K562 (cell line): ENCODE results near the gene YIPF1. TPM values are rescaled to one million over a fixed set of nuclear protein-coding genes. Genes with fewer than 3 reads are reported as not detected.

Experiments
- ATF7 ChIP-seq: fragments of 450-650 bp; IDR thresholded peaks from 2 replicates; pipeline ENCODE4 v1.7.1; 2014; ENCODE audit warnings: mild to moderate bottlenecking, moderate library complexity
- DPF2 ChIP-seq: fragments of 450-650 bp; IDR thresholded peaks from 2 replicates; pipeline ENCODE4 v1.6.1; 2016
- HSF4 ChIP-seq: fragments of 250-450 bp; sonication (Bioruptor Pico); IDR thresholded peaks from 2 replicates; pipeline ENCODE4 v2.1.2; 2022; ENCODE audit warnings: mild to moderate bottlenecking, moderate library complexity, borderline replicate concordance
- ILK ChIP-seq: fragments of 450-650 bp; IDR thresholded peaks from 2 replicates; pipeline ENCODE4 v1.6.1; 2016; ENCODE audit warnings: missing genetic modification characterization, low read depth, mild to moderate bottlenecking, missing compliant biosample characterization, moderate library complexity, borderline replicate concordance
- KLF16 ChIP-seq: IDR thresholded peaks from 2 replicates; pipeline ENCODE4 v1.6.1; 2016; ENCODE audit warnings: antibody characterized with exemption
- LARP7 ChIP-seq: fragments of 450-650 bp; IDR thresholded peaks from 2 replicates; pipeline ENCODE4 v1.6.1; 2016
- MAFK ChIP-seq: IDR thresholded peaks from 2 replicates; pipeline ENCODE4 v1.6.1; 2011; ENCODE audit warnings: low read length, improper control_type of control experiment
- PML ChIP-seq: IDR thresholded peaks from 2 replicates; pipeline ENCODE4 v1.6.1; 2012; ENCODE audit warnings: low read length, inconsistent platforms
- SMC3 ChIP-seq: conservative IDR thresholded peaks from 2 replicates; pipeline ENCODE4 v1.6.1; 2011; ENCODE audit warnings: low read depth, low read length, improper control_type of control experiment; ENCODE audit not compliant: insufficient read depth
- TBP ChIP-seq: optimal IDR thresholded peaks from 2 replicates; pipeline ENCODE3; 2011; ENCODE audit warnings: low read depth, low read length, improper control_type of control experiment
- TEAD4 ChIP-seq, 2 experiments: sonication (generic) in 1 of 2; formaldehyde crosslinking in 1 of 2; IDR thresholded peaks; 2 replicates each; pipeline versions ENCODE4 v1.6.1 to v1.8.0; 2012 to 2022; ENCODE audit warnings: borderline replicate concordance in 1 of 2, inconsistent platforms in 1 of 2, low read length in 1 of 2, mild to moderate bottlenecking in 1 of 2, missing genetic modification reagents in 1 of 2
- U2AF1 ChIP-seq: fragments of 200-400 bp; formaldehyde crosslinking; optimal IDR thresholded peaks from 2 replicates; pipeline ENCODE3; 2017; ENCODE audit warnings: mild to moderate bottlenecking, low read depth, low read length, moderate library complexity
- WHSC1 ChIP-seq: IDR thresholded peaks from one replicate; pipeline ENCODE4 v1.6.1; 2012; ENCODE audit warnings: low read length, control low read depth, inconsistent platforms
- ZC3H11A ChIP-seq: IDR thresholded peaks from 2 replicates; pipeline ENCODE4 v1.6.1; 2012; ENCODE audit warnings: low read depth, low read length, improper control_type of control experiment
- ZFP1 ChIP-seq: fragments of 450-650 bp; formaldehyde crosslinking; IDR thresholded peaks from 2 replicates; pipeline ENCODE4 v1.4.0; 2020; ENCODE audit warnings: mild to moderate bottlenecking, mixed read lengths
- ZNF212 ChIP-seq: fragments of 450-650 bp; formaldehyde crosslinking; IDR thresholded peaks from 2 replicates; pipeline ENCODE4 v1.4.0; 2020; ENCODE audit warnings: mild to moderate bottlenecking
- ZNF24 ChIP-seq: fragments of 450-650 bp; IDR thresholded peaks from 2 replicates; pipeline ENCODE4 v1.6.1; 2016
- ZNF76 ChIP-seq: fragments of 250-450 bp; sonication (Bioruptor Pico); IDR thresholded peaks from 2 replicates; pipeline ENCODE4 v1.4.0; 2020; ENCODE audit warnings: mild to moderate bottlenecking, moderate library complexity, borderline replicate concordance
- ZSCAN32 ChIP-seq: fragments of 450-650 bp; formaldehyde crosslinking; IDR thresholded peaks from 2 replicates; pipeline ENCODE4 v1.4.0; 2020; ENCODE audit warnings: mild to moderate bottlenecking, moderate library complexity
- polyA plus RNA-seq, 8 experiments: library from polyadenylated mRNA; depleted of rRNA in 4 of 8; stranded (reverse) in 5 of 8; unstranded in 3 of 8; fragments of >200 nt; fragmentation: Nextera tagmentation in 2 of 8; fragmentation: Illumina TruSeq in 1 of 8; extraction: Ambion mirVana in 2 of 8; extraction: Trizol in 1 of 8; gene quantifications; 2 replicates each; pipeline versions ENCODE4 v1.2.1 to v1.2.3, GENCODE V29; 2011 to 2014; ENCODE audit warnings: inconsistent platforms in 1 of 8, missing spikeins in 1 of 8
- total RNA-seq, 7 experiments: library from RNA; depleted of rRNA in 6 of 7; stranded (reverse); fragments of >200 nt in 6 of 7; fragmentation: Illumina TruSeq in 2 of 7; extraction: Trizol in 2 of 7; gene quantifications; 2 replicates each; pipeline versions ENCODE4 v1.2.1 to v1.2.3, GENCODE V29; 2011 to 2021; ENCODE audit warnings: low replicate concordance in 1 of 7
- TF ChIP-seq, protein P1 (sequence below): fragments of 450-650 bp; formaldehyde crosslinking; IDR thresholded peaks from 2 replicates; pipeline ENCODE4 v1.4.0; 2022; ENCODE audit warnings: missing genetic modification characterization
- TF ChIP-seq, protein P2 (sequence below): fragments of 450-650 bp; IDR thresholded peaks from 2 replicates; pipeline ENCODE4 v1.7.1; 2018; ENCODE audit warnings: mild to moderate bottlenecking, low read depth; ENCODE audit not compliant: partially characterized antibody
- TF ChIP-seq, protein P3 (sequence below): fragments of 450-650 bp; conservative IDR thresholded peaks from 2 replicates; pipeline ENCODE4 v1.6.1; 2016; ENCODE audit warnings: missing genetic modification characterization, low read depth, mild to moderate bottlenecking, missing compliant biosample characterization, moderate library complexity
- TF ChIP-seq, protein P4 (sequence below): fragments of 450-650 bp; formaldehyde crosslinking; IDR thresholded peaks from 2 replicates; pipeline ENCODE4 v1.4.0; 2020; ENCODE audit warnings: mild to moderate bottlenecking, moderate library complexity

YIPF1 gene
- total and polyA plus RNA-seq, 9 of the 15 experiments (the other 6 are each of a cell fraction or from before 2014, with no cell fraction given), result 11.5 to 37.5 (median 19.2) TPM

DNA sequence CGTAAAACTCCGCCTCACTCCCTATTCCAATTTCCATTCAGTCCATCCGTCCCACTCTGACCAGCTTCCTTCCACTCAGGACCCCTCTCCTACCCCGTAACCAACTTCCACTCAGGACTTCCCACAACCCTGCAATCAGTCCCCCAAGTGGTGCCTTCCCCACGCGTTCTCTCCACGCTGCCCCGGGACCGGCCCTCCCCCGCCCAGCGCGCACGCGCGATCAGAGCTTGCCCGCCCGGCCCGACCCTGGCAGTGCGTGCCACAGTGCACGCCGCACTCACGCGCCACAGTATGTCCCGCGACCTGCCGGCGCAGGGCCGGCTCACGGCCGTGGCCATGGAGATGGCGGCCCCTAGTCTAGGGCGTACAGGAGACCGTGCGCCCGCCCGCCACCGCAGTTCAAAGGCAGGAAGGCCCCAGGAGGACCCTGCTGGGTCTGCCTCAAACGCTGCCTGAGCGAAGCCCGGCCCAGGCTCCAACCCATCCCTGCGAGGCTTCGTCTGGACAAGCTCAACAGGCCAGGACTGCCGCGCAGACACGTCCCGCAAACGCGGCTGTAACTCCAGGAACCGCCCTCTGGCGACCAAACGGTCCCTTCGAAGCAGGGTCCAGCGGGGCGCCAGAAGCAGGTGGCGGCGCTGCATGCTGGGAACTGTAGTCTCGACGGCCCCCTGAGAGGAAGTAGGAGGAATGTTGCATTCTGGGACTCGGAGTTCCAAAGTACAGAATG, 51.5 kb downstream of the YIPF1 start, which contains the start of gene NDC1 (continued):
- TF ChIP-seq PML (peak; percentile 55; the same call in 1 of the 2 replicates), ZFP1 (CRISPR knock-in tag) (0 out of 2 replicates have a peak, but pooled peaks have one; percentile 52), U2AF1 (peak; percentile 83), ZNF24 (no peak), TEAD4 (IDR thresholded peaks at IDR 0.05; ENCODE audit: low read length) (peak; percentile 75), TEAD4 (CRISPR knock-in tag; IDR thresholded peaks at IDR 0.05; ENCODE audit: borderline replicate concordance) (no peak), HSF4 (no peak), ZSCAN32 (CRISPR knock-in tag) (peak; percentile 53; the same call in 1 of the 2 replicates), TBP (peak; percentile 77), ZNF76 (CRISPR knock-in tag) (peak; percentile 97), KLF16 (no peak), ZC3H11A (0 out of 2 replicates have a peak, but pooled peaks have one; percentile 89), SMC3 (0 out of 2 replicates have a peak, but pooled peaks have one; percentile 15), WHSC1 (no peak), ATF7 (peak; percentile 90), MAFK (peak; percentile 44; the same call in 1 of the 2 replicates), ZNF212 (CRISPR knock-in tag) (peak; percentile 72; the same call in 1 of the 2 replicates), LARP7 (peak; percentile 85), DPF2 (0 out of 2 replicates have a peak, but pooled peaks have one; percentile 15), ILK (no peak)
- TF ChIP-seq, protein P1, sequence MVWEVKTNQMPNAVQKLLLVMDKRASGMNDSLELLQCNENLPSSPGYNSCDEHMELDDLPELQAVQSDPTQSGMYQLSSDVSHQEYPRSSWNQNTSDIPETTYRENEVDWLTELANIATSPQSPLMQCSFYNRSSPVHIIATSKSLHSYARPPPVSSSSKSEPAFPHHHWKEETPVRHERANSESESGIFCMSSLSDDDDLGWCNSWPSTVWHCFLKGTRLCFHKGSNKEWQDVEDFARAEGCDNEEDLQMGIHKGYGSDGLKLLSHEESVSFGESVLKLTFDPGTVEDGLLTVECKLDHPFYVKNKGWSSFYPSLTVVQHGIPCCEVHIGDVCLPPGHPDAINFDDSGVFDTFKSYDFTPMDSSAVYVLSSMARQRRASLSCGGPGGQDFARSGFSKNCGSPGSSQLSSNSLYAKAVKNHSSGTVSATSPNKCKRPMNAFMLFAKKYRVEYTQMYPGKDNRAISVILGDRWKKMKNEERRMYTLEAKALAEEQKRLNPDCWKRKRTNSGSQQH (CRISPR knock-in tag), result peak; percentile 95
- TF ChIP-seq, protein P2, sequence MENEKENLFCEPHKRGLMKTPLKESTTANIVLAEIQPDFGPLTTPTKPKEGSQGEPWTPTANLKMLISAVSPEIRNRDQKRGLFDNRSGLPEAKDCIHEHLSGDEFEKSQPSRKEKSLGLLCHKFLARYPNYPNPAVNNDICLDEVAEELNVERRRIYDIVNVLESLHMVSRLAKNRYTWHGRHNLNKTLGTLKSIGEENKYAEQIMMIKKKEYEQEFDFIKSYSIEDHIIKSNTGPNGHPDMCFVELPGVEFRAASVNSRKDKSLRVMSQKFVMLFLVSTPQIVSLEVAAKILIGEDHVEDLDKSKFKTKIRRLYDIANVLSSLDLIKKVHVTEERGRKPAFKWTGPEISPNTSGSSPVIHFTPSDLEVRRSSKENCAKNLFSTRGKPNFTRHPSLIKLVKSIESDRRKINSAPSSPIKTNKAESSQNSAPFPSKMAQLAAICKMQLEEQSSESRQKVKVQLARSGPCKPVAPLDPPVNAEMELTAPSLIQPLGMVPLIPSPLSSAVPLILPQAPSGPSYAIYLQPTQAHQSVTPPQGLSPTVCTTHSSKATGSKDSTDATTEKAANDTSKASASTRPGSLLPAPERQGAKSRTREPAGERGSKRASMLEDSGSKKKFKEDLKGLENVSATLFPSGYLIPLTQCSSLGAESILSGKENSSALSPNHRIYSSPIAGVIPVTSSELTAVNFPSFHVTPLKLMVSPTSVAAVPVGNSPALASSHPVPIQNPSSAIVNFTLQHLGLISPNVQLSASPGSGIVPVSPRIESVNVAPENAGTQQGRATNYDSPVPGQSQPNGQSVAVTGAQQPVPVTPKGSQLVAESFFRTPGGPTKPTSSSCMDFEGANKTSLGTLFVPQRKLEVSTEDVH, result peak; percentile 64
- TF ChIP-seq, protein P3, sequence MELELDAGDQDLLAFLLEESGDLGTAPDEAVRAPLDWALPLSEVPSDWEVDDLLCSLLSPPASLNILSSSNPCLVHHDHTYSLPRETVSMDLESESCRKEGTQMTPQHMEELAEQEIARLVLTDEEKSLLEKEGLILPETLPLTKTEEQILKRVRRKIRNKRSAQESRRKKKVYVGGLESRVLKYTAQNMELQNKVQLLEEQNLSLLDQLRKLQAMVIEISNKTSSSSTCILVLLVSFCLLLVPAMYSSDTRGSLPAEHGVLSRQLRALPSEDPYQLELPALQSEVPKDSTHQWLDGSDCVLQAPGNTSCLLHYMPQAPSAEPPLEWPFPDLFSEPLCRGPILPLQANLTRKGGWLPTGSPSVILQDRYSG, result peak; percentile 93
- TF ChIP-seq, protein P4, sequence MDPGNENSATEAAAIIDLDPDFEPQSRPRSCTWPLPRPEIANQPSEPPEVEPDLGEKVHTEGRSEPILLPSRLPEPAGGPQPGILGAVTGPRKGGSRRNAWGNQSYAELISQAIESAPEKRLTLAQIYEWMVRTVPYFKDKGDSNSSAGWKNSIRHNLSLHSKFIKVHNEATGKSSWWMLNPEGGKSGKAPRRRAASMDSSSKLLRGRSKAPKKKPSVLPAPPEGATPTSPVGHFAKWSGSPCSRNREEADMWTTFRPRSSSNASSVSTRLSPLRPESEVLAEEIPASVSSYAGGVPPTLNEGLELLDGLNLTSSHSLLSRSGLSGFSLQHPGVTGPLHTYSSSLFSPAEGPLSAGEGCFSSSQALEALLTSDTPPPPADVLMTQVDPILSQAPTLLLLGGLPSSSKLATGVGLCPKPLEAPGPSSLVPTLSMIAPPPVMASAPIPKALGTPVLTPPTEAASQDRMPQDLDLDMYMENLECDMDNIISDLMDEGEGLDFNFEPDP (CRISPR knock-in tag), result peak; percentile 69; the same call in 1 of the 2 replicates
